ENCODE measurements around the gene SPATA33.

GRCh38 chr16:89645122-89645521 is 12.5 kb upstream of the SPATA33 start:
- TF ChIP-seq CTCF (IDR thresholded peaks at IDR 0.05; ENCODE audit: low read depth, low read length) (no peak), EZH2phosphoT487 (IDR thresholded peaks at IDR 0.05; ENCODE audit: low read depth) (no peak)

All from OCI-LY3 (cell line).